HL-60 (cell line): Measurements from ENCODE around the gene HOMER1.

Experiments used
- CTCF ChIP-seq: IDR thresholded peaks from one replicate; pipeline ENCODE4 v1.5.1; 2011; ENCODE audit warnings: low read length, control low read depth, inconsistent platforms; ENCODE audit not compliant: insufficient read depth
- GABPA ChIP-seq: IDR thresholded peaks from 2 replicates; pipeline ENCODE4 v1.6.1; 2012; ENCODE audit warnings: low read depth
- TF ChIP-seq, protein P1 (sequence below): IDR thresholded peaks from 2 replicates; pipeline ENCODE4 v1.6.1; 2012; ENCODE audit warnings: low read depth; ENCODE audit not compliant: insufficient replicate concordance

- no peak for TF ChIP-seq CTCF
- TF ChIP-seq, protein P1, sequence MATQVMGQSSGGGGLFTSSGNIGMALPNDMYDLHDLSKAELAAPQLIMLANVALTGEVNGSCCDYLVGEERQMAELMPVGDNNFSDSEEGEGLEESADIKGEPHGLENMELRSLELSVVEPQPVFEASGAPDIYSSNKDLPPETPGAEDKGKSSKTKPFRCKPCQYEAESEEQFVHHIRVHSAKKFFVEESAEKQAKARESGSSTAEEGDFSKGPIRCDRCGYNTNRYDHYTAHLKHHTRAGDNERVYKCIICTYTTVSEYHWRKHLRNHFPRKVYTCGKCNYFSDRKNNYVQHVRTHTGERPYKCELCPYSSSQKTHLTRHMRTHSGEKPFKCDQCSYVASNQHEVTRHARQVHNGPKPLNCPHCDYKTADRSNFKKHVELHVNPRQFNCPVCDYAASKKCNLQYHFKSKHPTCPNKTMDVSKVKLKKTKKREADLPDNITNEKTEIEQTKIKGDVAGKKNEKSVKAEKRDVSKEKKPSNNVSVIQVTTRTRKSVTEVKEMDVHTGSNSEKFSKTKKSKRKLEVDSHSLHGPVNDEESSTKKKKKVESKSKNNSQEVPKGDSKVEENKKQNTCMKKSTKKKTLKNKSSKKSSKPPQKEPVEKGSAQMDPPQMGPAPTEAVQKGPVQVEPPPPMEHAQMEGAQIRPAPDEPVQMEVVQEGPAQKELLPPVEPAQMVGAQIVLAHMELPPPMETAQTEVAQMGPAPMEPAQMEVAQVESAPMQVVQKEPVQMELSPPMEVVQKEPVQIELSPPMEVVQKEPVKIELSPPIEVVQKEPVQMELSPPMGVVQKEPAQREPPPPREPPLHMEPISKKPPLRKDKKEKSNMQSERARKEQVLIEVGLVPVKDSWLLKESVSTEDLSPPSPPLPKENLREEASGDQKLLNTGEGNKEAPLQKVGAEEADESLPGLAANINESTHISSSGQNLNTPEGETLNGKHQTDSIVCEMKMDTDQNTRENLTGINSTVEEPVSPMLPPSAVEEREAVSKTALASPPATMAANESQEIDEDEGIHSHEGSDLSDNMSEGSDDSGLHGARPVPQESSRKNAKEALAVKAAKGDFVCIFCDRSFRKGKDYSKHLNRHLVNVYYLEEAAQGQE, result no peak
- TF ChIP-seq GABPA, result no peak
Observed at GRCh38 chr5:79503794-79504495, 10.0 kb downstream of the HOMER1 start.
